Measurements from ENCODE around the gene LMNA.
A peak's percentile ranks its signal among the peaks of the same experiment; 100 is the strongest.

Gene LMNA

GRCh38 chr1:156082309-156083091 is 32.0 kb upstream of the LMNA start, which contains the start of gene MEX3A:
Gene MEX3A (minus strand): TSS chr1:156082465. CDS start chr1:156081998, 467 bp downstream.
- DNase-seq: peak; percentile 46 to 50

GRCh38 chr1:156083800-156084790 is 30.4 kb upstream of the LMNA start:
- no peak for DNase-seq

GRCh38 chr1:156086256-156086662 is 28.3 kb upstream of the LMNA start:
- DNase-seq: no peak

GRCh38 chr1:156089704-156090103 is 24.8 kb upstream of the LMNA start:
- no peak for DNase-seq

GRCh38 chr1:156090138-156090839 is 24.2 kb upstream of the LMNA start:
- DNase-seq: no peak

- DNase-seq: peak; percentile 89 to 91
Observed at GRCh38 chr1:156090840-156091188, 23.7 kb upstream of the LMNA start.

GRCh38 chr1:156091610-156092009 is 22.9 kb upstream of the LMNA start:
- DNase-seq: no peak

- no peak for DNase-seq
Observed at GRCh38 chr1:156095906-156096508, 18.5 kb upstream of the LMNA start.

- peak; percentile 82 to 84 for DNase-seq
Observed at GRCh38 chr1:156096640-156097391, 17.7 kb upstream of the LMNA start.

- DNase-seq: no peak
Observed at GRCh38 chr1:156097499-156098178, 16.9 kb upstream of the LMNA start.

GRCh38 chr1:156098784-156099183 is 15.7 kb upstream of the LMNA start:
- DNase-seq: no peak

- DNase-seq: no peak
Observed at GRCh38 chr1:156099282-156099681, 15.2 kb upstream of the LMNA start.

GRCh38 chr1:156100205-156100995 is 14.1 kb upstream of the LMNA start:
- no peak for DNase-seq

GRCh38 chr1:156101880-156102279 is 12.6 kb upstream of the LMNA start:
- DNase-seq: no peak

GRCh38 chr1:156102633-156103511 is 11.6 kb upstream of the LMNA start:
- no peak for DNase-seq

- DNase-seq: peak in 1 of 2 experiments; percentile 43
Observed at GRCh38 chr1:156103521-156103947, 11.0 kb upstream of the LMNA start.

- DNase-seq: no peak
Observed at GRCh38 chr1:156104065-156104810, 10.3 kb upstream of the LMNA start.

All from activated CD4-positive, alpha-beta T cell treated with anti-CD3 and anti-CD28 coated beads, Interleukin-2, amount 50 U/mL, for 4 hours (primary cell).